Lower leg skin (tissue), 3 donors: ENCODE data around the gene TMEM138.

Source experiments
- CTCF ChIP-seq, 3 donors: fragments of 450-650 bp; IDR thresholded peaks; one replicate each; pipeline ENCODE4 v1.5.1; 2016; ENCODE audit warnings: antibody characterized with exemption in 3 of 3, mild to moderate bottlenecking in 3 of 3, moderate library complexity in 2 of 3
- POLR2A ChIP-seq, 2 donors: fragments of 450-650 bp; IDR thresholded peaks; one replicate each; pipeline ENCODE4 v1.6.1; 2016 to 2017; ENCODE audit warnings: antibody characterized with exemption in 2 of 2, mild to moderate bottlenecking in 1 of 2, moderate library complexity in 1 of 2

DNA sequence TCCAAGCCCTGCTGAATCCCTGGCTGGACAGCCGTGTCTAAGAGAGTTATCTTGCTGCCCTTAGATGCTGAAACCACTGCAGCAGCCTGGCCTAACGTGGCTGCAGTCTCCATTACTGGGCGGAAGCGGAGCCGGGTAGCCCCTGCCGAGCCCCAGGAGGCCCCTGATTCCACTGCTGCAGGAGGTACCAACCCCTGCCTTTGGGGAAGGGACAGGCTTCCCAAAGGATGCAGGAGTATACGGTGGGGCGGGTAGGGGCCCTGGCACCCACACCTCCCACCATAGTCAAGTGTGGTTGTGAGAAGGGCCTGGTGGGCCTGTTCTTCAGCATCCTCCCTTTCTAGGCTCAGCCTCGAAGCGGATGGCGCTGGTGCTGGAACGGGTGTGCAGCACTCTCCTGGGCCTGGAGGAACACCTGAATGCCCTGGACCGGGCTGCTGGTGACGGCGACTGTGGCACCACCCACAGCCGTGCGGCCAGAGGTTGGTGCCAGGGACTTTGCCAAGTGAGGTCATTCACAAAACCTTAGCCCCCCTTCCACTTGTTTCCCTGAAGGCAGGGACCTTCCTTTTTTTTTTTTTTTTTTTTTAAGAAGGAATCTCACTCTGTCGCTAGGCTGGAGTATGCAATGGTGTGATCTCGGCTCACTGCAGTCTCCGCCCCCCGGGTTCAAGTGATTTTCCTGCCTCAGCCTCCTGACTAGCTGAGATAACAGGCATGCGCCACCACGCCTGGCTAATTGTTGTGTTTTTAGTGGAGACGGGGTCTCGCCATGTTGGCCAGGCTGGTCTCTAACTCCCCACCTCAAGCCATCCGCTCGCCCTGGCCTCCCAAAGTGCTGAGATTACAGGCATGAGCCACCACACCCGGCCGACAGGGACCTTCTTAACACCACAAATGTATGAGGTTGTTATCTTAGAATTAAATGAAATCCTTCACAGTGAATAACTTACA, 18.1 kb upstream of the TMEM138 start:
- no peak for TF ChIP-seq CTCF (IDR thresholded peaks at IDR 0.05)
- TF ChIP-seq POLR2A (IDR thresholded peaks at IDR 0.05) = no peak
